Activated CD4-positive, alpha-beta T cell treated with anti-CD3 and anti-CD28 coated beads, Interleukin-2, amount 50 U/mL, for 16 hours (primary cell): Measurements from ENCODE around the gene UCP3.

ENCODE experiments used
- DNase-seq: peaks from one replicate; pipeline ENCODE4 v3.0.0-alpha.2; 2020

The UCP3 gene

GRCh38 chr11:73976451-73977151 is 32.3 kb downstream of the UCP3 start:
- DNase-seq, result no peak

GRCh38 chr11:73975479-73975757 is 33.5 kb downstream of the UCP3 start:
- DNase-seq, result no peak

GRCh38 chr11:73974604-73975478 is 34.0 kb downstream of the UCP3 start:
- no peak for DNase-seq

- no peak for DNase-seq
Measured at GRCh38 chr11:73972620-73973449, 36.0 kb downstream of the UCP3 start.

- DNase-seq, result no peak
Measured at GRCh38 chr11:73972187-73972586, 36.7 kb downstream of the UCP3 start.

- no peak for DNase-seq
Measured at GRCh38 chr11:73971175-73971719, 37.6 kb downstream of the UCP3 start.

- no peak for DNase-seq
Measured at GRCh38 chr11:73969991-73970800, 38.7 kb downstream of the UCP3 start.

- no peak for DNase-seq
Measured at GRCh38 chr11:73969091-73969490, 39.8 kb downstream of the UCP3 start.

GRCh38 chr11:73968356-73968966 is 40.4 kb downstream of the UCP3 start:
- DNase-seq, result no peak

- DNase-seq, result no peak
Measured at GRCh38 chr11:73965764-73966121, 43.1 kb downstream of the UCP3 start.

GRCh38 chr11:73965076-73965763 is 43.7 kb downstream of the UCP3 start:
- no peak for DNase-seq

- DNase-seq, result no peak
Measured at GRCh38 chr11:73963861-73964260, 45.0 kb downstream of the UCP3 start.

- no peak for DNase-seq
Measured at GRCh38 chr11:73962101-73962705, 46.7 kb downstream of the UCP3 start.

- DNase-seq, result no peak
Measured at GRCh38 chr11:73961321-73961720, 47.6 kb downstream of the UCP3 start.

- no peak for DNase-seq
Measured at GRCh38 chr11:73958521-73959141, 50.3 kb downstream of the UCP3 start.

- no peak for DNase-seq
Measured at GRCh38 chr11:73957654-73958361, 51.1 kb downstream of the UCP3 start.

- DNase-seq, result no peak
Measured at GRCh38 chr11:73956876-73957653, 51.8 kb downstream of the UCP3 start.

- no peak for DNase-seq
Measured at GRCh38 chr11:73951797-73952196, 57.1 kb downstream of the UCP3 start.
